Esophagus muscularis mucosa (tissue), 4 donors: Measurements from ENCODE around the gene PRR5. TPM values are rescaled to one million over a fixed set of nuclear protein-coding genes. Genes with fewer than 3 reads are reported as not detected.

Source experiments
- DNase-seq: peaks from one replicate; pipeline ENCODE4 v3.0.0-alpha.2; 2017; ENCODE audit errors: extremely low spot score
- H3K27ac ChIP-seq, 4 donors: fragments of 200-600 bp; sonication (generic); replicated peaks in 1 of 4; 1 replicate in 3 of 4; 2 replicates in 1 of 4; pipeline ENCODE4 v1.5.1; 2016 to 2019; ENCODE audit warnings: mild to moderate bottlenecking in 1 of 4
- H3K27me3 ChIP-seq, 4 donors: fragments of 200-600 bp; sonication (generic); one replicate each; pipeline versions ENCODE4 v1.5.1 to v1.6.0; 2016 to 2019
- H3K36me3 ChIP-seq, 4 donors: fragments of 200-600 bp; sonication (generic); one replicate each; pipeline ENCODE4 v1.5.1; 2016 to 2019
- H3K4me1 ChIP-seq, 4 donors: fragments of 200-600 bp; sonication (generic); one replicate each; pipeline ENCODE4 v1.5.1; 2016 to 2019
- H3K4me3 ChIP-seq, 4 donors: fragments of 200-600 bp; sonication (generic); 1 replicate in 2 of 4; 2 replicates in 2 of 4; pipeline ENCODE4 v1.5.1; 2016 to 2019; ENCODE audit warnings: mild to moderate bottlenecking in 4 of 4, moderate library complexity in 1 of 4
- H3K9me3 ChIP-seq, 4 donors: fragments of 200-600 bp; sonication (generic); 1 replicate in 3 of 4; 2 replicates in 1 of 4; pipeline ENCODE4 v1.5.1; 2016 to 2019
- CTCF ChIP-seq, 3 experiments: fragments of 200-600 bp in 2 of 3; fragments of 450-650 bp in 1 of 3; sonication (generic) in 2 of 3; IDR thresholded peaks; one replicate each; pipeline ENCODE4 v1.5.1; 2017 to 2019; ENCODE audit warnings: antibody characterized with exemption in 3 of 3, mild to moderate bottlenecking in 2 of 3, moderate library complexity in 1 of 3
- EP300 ChIP-seq: sonication (generic); formaldehyde crosslinking; IDR thresholded peaks from one replicate; pipeline ENCODE4 v1.6.1; 2017; ENCODE audit warnings: antibody characterized with exemption
- POLR2A ChIP-seq: fragments of 450-650 bp; IDR thresholded peaks from one replicate; pipeline ENCODE4 v1.6.1; 2017; ENCODE audit warnings: antibody characterized with exemption, moderate library complexity, mild to moderate bottlenecking, low read depth
- POLR2AphosphoS5 ChIP-seq, 2 donors: sonication (generic); formaldehyde crosslinking; IDR thresholded peaks; one replicate each; pipeline ENCODE4 v1.6.1; 2017; ENCODE audit warnings: antibody characterized with exemption in 2 of 2
- WGBS: methylation state at CpG from one replicate; pipeline ENCODE4 v1.1.5; 2018; 5-methylcytosine and 5-hydroxymethylcytosine counted together
- intact Hi-C: fragments of 100-400 bp; cut with DNase I; formaldehyde crosslinking; loops from one replicate; pipeline ENCODE4 v1.15.1; 2023
- total RNA-seq, 4 donors: library from RNA; depleted of rRNA; stranded (reverse); fragments of >200 nt; gene quantifications; one replicate each; pipeline versions ENCODE4 v1.1.0 to v1.2.1, GENCODE V29; 2016

The PRR5 gene
- total RNA-seq, 4 donors from 2014 or later = 5.6 to 16.6 (median 11.4) TPM

GRCh38 chr22:44680058-44680457, 21.9 kb upstream of the PRR5 start:
- no peak for TF ChIP-seq EP300
- TF ChIP-seq POLR2A = no peak
- TF ChIP-seq POLR2AphosphoS5 (IDR thresholded peaks at IDR 0.05) = no peak
- TF ChIP-seq CTCF (IDR thresholded peaks at IDR 0.05) = no peak
- Histone ChIP-seq H3K27ac (no peak overlapping the region), H3K27me3 (peaks cover 0 to 15% (median 0%) of the 10 kb centered on the region in 4 donors), H3K36me3 (no peaks in the 10 kb centered on the region), H3K4me3 (no peak overlapping the region), H3K9me3 (no peaks in the 10 kb centered on the region), H3K4me1 (peaks cover 4 to 20% (median 11%) of the 10 kb centered on the region in 4 donors)
- WGBS = 67% methylated on average over 4 of the region's 5 CpGs
- no peak for DNase-seq
- intact Hi-C loops = no loop called here

GRCh38 chr22:44680481-44680894, 21.5 kb upstream of the PRR5 start:
- Histone ChIP-seq H3K27me3 (peaks cover 0 to 15% (median 0%) of the 10 kb centered on the region in 4 donors), H3K9me3 (no peaks in the 10 kb centered on the region), H3K4me1 (peaks cover 4 to 21% (median 13%) of the 10 kb centered on the region in 4 donors), H3K36me3 (no peaks in the 10 kb centered on the region), H3K27ac (no peak overlapping the region), H3K4me3 (no peak overlapping the region)
- intact Hi-C loops = no loop called here
- DNase-seq = no peak
- no peak for TF ChIP-seq POLR2A
- no peak for TF ChIP-seq POLR2AphosphoS5 (IDR thresholded peaks at IDR 0.05)
- no peak for TF ChIP-seq CTCF (IDR thresholded peaks at IDR 0.05)
- TF ChIP-seq EP300 = no peak
- 55% methylated on average over 7 of the region's 7 CpGs for whole genome bisulfite sequencing

GRCh38 chr22:44682556-44683168, 19.3 kb upstream of the PRR5 start:
- Histone ChIP-seq H3K4me1 (peaks cover 4 to 17% (median 13%) of the 10 kb centered on the region in 4 donors), H3K36me3 (no peaks in the 10 kb centered on the region), H3K27ac (no peak overlapping the region), H3K9me3 (no peaks in the 10 kb centered on the region), H3K27me3 (peaks cover 0 to 7% (median 0%) of the 10 kb centered on the region in 4 donors), H3K4me3 (no peak overlapping the region)
- DNase-seq = no peak
- intact Hi-C loops = no loop called here
- TF ChIP-seq EP300 = no peak
- no peak for TF ChIP-seq CTCF (IDR thresholded peaks at IDR 0.05)
- no peak for TF ChIP-seq POLR2A
- no peak for TF ChIP-seq POLR2AphosphoS5 (IDR thresholded peaks at IDR 0.05)
- WGBS = 50% methylated on average over 11 of the region's 11 CpGs

GRCh38 chr22:44683237-44683636, 18.8 kb upstream of the PRR5 start:
- Histone ChIP-seq H3K4me1 (peaks cover 4 to 17% (median 13%) of the 10 kb centered on the region in 4 donors), H3K9me3 (no peaks in the 10 kb centered on the region), H3K27me3 (peaks cover 0 to 10% (median 0%) of the 10 kb centered on the region in 4 donors), H3K36me3 (no peaks in the 10 kb centered on the region), H3K4me3 (no peak overlapping the region), H3K27ac (no peak overlapping the region)
- intact Hi-C loops = no loop called here
- 80% methylated on average over 3 of the region's 5 CpGs for WGBS
- TF ChIP-seq EP300 (no peak), POLR2AphosphoS5 (IDR thresholded peaks at IDR 0.05) (no peak), POLR2A (no peak), CTCF (IDR thresholded peaks at IDR 0.05) (no peak)
- no peak for DNase-seq
